EL (cell line): ENCODE data around the gene LCAT.
"Not testable (repeated sequence)": the region's sequence is repeated elsewhere in the genome, so short reads cannot be mapped to it uniquely, and the experiment has no call there.

Experiments used
- DNase-seq: peaks from one replicate; pipeline ENCODE4 v3.0.0-alpha.2; 2016

The LCAT gene, protein sequence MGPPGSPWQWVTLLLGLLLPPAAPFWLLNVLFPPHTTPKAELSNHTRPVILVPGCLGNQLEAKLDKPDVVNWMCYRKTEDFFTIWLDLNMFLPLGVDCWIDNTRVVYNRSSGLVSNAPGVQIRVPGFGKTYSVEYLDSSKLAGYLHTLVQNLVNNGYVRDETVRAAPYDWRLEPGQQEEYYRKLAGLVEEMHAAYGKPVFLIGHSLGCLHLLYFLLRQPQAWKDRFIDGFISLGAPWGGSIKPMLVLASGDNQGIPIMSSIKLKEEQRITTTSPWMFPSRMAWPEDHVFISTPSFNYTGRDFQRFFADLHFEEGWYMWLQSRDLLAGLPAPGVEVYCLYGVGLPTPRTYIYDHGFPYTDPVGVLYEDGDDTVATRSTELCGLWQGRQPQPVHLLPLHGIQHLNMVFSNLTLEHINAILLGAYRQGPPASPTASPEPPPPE

DNA sequence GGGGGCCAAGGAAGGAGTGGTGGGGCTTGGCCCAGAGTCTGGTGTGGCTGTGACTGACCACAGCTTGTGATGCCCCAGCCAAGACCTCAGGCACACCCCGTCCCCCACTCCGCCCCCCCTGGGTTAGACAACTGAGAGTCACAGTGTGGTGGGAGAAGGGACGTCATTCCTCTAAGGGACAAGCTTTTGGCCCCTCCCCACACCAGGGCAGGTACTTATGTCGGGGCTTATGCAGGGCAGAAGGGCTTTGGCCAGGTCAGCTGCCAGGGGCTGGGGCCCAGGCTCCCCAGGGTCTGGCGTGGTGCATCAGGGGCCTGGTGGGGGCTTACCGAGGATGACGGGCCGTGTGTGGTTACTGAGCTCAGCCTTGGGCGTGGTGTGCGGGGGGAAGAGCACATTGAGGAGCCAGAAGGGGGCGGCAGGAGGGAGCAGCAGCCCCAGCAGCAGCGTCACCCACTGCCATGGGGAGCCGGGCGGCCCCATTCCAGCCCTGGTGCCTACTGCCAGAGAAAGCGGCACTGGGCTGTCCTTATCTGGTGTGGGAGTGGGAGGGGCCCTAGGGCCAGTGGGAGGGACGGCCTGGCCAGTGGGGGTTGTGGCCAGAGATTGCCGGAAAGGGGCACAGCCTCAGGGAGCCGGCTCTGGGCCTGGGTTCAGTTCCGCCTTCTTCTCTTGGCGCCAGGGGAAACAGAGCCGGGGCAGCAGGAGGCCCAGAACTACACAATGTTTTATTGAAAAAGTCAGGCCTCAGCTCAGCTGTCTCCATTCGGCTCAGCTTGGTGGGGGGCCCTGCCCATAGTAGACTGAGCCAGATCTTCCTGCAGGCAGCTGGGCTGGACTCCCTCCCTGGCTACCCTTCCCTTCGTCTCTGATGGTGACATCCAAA is at the start of gene LCAT:
Gene LCAT (minus strand): TSS at position 502 of the 886 bp plus-strand sequence. CDS start 19 bp downstream, at position 483.
- DNase-seq, result no peak

DNA sequence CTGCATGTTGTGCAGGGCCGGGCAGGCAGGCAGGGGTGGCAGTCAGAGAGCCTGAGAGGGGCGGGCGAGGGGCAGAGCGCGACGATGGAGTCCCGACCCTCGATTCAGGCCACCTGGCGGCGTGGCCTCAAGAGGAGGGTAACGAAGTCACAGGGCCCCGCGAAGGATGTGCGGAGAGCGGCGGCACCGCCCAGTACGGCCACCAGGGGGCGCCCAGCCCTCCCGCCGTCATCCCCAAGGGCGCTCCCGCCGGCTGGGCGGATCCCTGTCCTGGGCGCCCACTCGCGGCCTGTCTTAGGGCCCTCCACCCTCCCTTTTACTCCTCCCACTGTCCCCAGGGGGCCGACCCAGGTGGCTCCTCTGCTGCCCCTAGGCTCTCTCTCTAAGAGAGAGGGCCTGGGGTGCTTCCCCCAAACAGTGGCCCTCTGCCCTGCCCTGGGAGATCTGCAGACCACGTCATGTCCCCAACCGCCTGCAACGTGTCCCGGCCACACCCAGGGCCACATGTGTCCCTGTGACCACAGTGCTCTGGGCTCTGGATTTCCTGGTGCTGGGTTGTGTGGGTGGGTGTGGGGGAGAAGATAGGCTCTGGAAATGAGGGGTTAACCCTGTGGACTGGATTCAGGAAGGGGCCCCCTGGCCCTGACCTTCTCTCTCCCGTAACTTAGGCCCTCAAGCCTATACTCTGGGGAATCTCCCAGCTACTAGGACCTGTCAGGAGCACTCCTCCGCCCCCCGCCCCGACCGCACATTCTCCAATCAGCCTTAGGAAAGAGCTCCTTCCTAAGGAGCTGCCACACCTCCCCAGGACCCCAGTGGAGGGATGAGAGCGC is 49.5 kb upstream of the LCAT start:
- peak; percentile 70 for DNase-seq

DNA sequence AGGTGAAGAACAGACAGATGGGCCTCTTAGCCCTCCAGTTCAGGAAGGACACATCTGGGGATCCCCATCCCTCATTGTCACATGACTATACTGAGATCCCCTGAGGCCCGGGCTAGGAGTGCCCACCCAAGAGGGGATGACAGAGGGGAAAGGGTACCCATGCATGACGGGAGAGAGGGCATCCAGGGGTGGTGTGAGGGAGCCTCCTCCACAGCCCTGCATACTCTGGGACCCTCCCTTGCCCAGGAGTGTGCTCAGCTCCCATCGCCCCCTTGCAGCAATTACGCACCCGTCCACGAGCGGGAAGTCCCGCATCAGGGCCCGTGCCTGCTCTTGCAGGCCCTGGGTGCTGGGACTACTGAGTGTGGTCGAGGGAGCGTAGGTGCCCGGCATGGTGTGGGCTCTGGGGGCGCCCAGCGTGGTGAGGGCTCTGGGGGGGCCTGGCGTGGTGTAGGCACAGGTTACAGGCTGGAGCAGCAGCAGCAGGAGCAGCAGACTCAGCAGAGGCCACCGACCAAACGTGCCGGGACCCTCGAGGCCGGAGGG is 48.8 kb upstream of the LCAT start:
- no peak for DNase-seq

DNA sequence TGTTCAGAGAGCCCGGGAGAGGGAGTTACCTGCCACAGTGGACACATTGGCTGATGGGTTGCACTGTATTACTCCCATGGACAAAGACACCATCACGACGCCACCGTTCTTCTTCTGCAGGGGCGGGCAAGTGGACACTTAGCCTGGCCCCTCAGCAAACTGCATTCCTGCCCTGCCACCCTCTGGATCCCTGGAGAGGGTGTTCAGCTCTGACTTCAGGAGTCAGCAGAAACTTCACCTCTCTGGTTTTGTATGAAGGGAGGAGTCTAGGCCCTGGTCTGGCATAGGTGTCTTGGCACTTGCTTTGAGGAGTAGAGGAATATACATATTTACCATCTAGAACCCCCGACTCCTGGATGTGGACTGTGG is 46.1 kb upstream of the LCAT start:
- DNase-seq, result no peak

DNA sequence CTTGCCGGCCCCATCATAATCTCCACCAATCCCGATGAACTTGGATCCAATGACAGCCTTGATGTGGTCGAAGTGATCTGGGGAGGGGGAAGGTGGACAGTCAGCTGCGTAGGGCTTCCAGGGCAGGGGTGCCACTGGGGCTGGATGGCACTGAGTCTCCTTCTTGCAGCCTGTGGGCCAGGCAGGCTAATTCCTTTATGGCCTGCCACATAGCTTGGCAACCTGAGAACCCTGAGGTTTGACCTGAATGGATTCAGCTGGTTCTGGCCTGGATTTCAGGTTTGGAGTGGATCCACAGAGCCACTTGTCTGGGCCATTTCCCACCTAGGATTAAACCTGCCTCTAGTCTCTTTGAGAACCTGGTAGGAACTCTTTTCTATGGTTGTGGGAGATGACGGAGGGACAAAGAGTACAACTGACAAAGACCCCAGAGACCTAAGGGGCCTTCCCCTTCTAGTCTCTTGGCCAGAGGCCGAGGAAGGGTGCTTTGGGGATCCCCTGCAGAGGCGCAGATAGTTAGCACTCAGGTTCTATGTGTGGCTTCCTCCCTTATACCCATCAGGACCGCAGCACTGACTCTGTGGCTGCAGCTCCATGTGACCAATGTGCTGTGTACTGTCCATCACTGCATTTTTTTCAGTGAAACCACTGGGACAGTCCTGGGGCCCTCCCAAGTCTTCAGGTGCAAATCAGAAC is 45.5 kb upstream of the LCAT start:
- DNase-seq, result no peak

DNA sequence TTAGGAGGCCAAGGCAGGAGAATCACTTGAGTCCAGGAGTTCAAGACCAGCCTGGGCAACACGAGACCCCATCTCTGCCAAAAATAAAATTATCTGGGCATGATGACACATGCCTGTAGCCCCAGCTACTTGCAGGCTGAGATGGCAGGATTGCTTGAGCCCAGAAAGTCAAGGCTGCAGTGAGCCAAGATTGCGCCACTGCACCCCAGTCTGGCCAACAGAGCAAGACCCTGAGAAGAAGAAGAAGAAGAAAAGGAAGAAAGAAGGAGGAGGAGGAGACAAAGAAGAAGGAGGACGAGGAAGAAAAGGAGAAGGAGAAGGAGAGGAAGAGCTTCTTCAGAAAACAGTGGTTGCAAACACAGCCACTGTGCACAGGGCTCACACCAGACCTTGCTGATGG is 44.8 kb upstream of the LCAT start:
- DNase-seq, result no peak

DNA sequence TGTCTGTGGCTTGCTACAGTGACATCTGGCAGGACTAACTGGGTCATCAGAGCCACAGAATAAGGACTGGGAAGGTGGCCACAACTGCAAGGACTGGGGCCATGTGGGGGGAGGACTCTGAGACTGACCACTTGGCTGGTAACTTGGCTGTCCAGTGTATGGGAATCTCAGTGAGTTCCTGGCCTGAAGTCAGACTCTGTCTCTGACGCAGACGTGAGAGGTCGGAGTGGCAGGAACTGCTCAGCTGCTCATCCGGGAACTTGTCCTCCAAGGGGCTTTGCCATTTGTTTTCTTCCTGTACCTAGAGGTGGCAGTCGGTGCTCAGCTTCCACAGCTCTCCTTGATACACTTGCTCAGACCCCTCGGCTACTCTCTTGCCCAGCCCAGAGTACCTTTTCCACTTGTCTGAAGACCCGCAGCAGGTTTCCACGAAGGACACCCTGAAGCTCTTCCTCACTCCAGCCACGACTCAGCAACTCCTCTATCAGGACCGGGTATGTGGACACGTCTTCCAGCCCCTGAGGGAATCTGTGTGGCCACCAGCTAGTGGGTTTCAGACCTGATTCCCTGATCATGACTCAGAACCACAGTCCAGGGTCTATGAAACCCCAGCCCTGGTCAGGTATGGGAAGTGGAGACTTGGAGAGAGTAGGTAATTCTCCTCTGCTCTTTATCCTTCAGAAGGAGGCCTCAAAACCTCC is 43.7 kb upstream of the LCAT start:
- peak; percentile 66 for DNase-seq

DNA sequence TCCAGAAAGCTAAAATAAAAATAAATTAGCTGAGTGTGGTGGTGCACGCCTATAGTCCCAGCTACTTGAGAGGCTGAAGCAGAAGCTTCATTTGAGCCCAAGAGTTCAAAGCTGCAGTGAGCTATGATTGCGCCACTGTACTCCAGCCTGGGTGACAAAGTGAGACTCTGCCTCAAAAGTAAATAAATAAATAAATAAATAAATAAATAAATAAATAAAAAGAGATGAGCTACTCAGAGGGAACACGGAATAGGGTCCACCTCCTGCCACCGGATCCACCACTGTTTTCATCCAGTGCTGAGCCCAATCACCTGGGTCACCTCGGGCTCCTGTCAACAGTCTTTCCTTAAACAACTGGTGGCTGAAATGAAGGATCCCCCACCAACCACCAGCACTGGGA is 43.0 kb upstream of the LCAT start:
- no peak for DNase-seq

DNA sequence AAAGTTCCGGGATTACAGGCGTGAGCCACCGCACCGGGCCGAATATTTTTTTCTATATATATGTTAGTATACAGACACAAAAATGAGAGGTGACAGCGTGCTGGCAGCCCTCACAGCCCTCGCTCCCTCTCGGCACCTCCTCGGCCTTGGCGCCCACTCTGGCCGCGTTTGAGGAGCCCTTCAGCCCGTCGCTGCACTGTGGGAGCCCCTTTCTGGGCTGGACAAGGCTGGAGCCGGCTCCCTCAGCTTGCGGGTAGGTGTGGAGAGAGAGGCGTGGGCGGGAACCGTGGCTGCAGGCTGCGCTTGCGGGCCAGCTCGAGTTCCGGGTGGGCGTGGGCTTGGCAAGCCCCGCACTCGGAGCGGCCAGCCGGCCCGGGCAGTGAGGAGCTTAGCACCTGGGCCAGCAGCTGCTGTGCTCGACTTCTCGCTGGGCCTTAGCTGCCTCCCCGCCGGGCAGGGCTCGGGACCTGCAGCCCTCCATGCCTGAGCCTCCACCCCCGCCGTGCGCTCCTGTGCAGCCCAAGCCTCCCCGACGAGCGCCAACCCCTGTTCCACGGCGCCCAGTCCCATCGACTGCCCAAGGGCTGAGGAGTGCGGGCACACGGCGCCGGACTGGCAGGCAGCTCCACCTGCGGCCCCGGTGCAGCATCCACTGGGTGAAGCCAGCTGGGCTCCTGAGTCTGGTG is 38.2 kb upstream of the LCAT start:
- no peak for DNase-seq

DNA sequence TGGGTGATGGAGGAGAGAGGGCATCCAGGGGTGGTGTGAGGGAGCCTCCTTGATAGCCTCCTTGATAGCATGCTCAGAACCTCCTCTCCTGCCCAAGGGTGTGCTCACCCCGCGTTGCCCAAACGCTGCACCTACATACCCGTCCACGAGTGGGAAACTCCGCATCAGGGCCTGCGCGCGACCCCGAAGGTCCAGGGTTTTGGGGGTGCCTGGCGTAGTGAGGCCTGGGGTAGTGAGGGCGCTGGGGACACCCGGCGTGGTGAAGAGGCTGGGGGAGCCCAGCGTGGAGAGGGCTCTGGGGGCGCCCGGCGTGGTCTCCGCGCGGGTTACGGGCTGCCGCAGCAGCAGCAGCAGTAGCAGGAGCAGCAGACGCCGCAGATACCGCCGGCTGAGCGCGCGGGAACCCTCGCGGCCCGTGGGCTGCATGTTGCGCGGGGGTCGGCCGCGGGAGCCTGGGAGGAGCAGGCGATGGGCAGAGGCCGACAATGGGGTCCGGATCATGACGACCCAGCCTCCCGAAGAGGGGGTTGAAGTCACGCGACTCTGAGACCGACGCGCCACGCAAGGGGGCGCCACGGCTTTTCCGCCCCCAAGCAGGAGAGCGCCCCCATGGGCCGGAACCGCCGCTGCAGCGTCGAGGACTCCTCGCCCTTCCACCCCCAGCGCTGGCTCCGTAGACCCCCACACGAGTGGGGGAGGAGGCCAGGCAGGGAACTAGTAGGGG is 36.2 kb upstream of the LCAT start, which contains the start of gene DPEP3:
Gene DPEP3 (minus strand): TSS at position 545 of the 724 bp plus-strand sequence. CDS start 119 bp downstream, at position 426.
- no peak for DNase-seq

DNA sequence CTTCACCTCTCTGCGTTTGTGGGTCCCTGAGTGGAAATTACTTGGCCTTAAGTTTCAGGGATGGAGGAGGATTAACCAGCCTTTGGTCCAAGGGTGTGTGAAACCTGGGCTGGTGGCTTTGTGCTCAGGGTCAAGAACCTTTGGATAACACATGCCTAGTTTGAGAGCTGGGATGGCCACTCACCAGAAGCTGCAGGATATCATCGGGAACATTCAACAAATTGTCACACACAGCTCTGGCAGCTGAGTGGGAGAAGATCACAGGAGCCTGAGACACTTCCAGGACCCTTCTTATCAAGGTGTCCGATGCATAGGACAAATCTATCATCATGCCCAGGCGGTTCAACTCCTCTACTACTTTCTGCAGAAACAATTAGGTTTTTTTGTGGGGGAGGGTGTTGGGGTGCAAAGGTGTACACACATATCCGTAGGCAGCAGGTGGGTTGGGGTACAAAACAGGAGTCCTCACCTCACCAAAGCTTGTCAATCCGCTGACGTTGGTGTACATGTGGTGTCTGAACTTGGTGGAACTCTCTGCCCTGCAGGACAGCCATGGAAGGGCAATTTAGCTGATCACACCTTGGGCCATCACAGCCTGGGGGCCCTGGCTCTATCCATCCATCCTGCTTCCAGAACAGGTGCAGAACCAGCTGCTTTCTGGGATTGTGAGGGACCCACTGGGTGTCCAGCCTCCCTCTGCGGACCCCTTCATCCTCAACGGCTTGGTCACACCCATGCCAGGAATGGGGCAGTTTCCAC is 33.7 kb upstream of the LCAT start:
- no peak for DNase-seq

DNA sequence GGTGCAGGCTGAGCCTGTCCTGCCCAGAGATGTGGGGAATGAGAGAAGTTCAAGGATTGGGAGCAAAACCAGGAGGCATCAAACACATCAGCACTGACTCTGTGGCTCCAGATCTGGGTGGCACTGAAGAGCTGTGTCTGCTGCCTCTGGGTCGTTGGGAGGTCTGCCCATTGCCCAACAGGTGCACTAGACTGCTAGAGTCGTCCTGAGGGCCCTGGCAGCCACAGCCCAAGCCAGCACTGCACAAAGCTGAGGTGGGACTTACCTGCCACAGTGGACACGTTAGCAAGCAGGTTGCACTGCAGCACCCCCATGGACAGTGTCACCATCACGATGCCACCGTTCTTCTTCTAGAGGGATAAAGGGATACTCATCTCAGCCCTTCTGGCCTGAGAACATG is 33.1 kb upstream of the LCAT start:
- DNase-seq, result no peak

DNA sequence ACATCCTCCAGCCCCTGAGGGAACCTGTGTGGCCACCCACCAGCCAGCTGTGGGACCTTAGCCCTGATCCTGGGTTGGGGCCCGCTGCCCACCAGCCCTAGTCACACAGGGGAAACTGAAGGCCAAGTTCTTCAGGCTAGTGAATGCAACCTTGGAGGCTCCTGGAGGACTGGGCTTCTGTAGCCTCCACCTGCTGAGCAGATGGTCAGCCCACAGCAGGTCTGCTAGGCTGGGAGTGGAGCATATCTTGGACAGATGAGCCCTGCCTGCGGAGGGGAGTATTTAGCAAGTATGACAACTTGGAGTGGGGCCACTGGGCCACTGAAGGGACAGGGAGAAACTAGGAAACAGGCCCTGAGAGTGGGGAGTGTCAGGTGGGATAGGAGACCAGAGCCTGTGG is 32.3 kb upstream of the LCAT start:
- no peak for DNase-seq

DNA sequence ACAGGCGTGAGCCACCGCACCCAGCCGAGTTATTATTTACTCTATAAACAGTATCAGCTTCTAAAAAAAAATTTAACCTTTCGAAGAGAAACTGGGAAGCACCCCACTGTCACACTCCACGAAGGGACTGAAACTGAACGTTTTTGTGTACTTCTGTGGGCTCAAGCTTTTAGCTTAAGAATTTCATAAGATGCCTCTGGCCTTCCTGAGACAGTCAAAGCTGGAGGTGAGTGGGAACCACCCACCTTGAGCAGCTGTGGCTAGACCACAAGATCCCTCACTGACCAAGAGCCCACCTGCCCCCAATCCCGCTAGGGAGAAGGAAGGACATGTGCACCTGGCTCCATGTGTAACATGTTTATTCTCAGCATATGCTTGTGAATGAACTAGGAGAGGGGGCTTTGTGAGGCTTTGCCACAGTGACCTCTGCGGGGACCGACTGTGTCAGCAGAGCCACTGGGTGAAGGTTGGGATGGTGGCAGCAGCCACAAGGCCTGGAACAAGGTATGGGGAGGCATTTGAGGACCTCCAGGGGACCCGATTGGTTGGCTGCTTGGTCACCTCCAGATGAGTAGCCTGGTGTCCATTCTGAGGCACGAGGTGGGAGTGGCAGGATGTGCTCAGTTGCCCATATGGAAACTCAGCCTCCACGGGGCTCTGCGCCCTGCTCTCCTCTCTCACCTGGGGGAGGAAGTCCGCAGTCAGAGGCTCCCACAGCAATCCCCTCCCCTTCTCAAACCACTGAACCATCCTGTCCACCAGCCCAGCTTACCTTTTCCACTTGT is 31.6 kb upstream of the LCAT start:
- no peak for DNase-seq

DNA sequence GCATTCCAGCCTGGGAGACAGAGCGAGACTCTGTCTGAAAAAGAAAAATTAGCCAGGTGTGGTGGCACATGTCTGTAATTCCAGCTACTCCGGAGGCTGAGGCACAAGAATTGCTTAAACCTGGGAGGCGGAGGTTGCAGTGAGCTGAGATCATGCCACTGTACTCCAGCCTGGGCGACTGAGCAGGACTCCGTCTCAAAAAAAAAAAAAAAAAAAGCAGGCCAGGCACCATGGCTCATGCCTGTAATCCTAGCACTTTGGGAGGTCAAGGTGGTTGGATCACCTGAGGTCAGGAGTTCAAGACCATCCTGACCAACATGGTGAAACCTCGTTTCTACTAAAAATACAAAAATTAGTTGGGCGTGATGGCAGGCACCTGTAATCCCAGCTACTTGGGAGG is 28.4 kb upstream of the LCAT start:
- not testable (repeated sequence) for DNase-seq

DNA sequence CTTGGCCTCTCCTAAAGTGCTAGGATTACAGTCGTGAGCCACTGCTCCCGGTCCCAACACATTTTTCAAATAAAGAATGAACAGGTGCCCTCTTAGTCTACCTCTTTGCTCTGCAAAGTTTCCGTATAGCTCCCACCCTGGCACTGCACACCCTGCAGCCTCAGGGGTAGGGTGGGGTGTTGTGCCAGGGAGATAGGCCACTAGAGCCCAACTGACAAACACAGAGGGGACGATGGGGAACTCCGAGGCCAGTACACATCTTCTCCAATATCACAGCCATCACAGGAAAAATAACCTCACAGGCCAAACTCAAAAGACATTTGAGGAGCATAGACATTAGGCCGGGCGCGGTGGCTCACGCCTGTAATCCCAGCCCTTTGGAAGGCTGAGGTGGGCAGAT is 27.2 kb upstream of the LCAT start:
- DNase-seq, result no peak

DNA sequence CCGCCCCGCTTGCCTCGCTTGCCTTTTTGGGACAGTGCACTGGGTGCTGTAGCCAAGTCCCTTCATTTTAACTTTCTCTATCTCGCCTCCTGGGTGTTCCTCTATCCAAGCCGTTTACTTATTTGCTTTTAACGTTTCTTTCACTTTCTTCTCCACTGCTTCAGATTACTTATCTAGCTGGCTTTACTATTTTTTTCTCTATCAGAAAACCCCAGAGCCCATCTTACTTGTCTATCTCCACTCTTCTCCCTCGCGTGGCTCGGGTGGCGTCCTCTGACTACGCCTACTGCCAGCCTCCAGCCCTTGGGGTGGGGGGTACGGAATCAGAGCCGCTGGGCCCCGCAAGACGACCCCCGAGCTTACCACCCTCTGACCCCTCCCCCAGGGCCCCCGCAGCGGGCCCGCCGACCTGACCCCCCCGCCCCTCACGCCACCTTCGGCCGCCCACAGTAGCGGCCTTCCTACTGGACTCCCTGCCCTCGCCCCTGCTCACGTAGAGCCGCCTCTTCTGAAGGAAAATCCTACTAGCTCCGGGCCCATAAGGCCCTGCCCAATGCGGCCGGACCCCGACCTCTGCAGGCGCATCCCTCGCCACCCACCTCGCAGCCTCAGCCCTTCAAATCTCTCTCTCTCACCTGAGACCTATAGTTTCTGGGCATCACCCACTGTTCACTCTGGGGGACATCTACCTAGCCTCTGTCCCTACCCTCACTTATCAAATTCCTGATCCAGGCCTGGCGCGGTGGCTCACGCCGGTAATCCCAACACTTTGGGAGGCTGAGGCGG is 25.5 kb upstream of the LCAT start:
- no peak for DNase-seq
